Heart left ventricle (tissue), 16 donors: Measurements from ENCODE around the gene BID. TPM values are rescaled to one million over a fixed set of nuclear protein-coding genes. Genes with fewer than 3 reads are reported as not detected.

Source experiments
- ATAC-seq, 4 donors: fragments of 200-7000 bp; cut with Tn5 transposase; one replicate each; pipeline ENCODE4 v1.9.1; 2020 to 2022; ENCODE audit warnings: moderate library complexity in 4 of 4, mild to moderate bottlenecking in 3 of 4, moderate number of reproducible peaks in 1 of 4
- DNase-seq, 5 donors: peaks; one replicate each; pipeline ENCODE4 v3.0.0-alpha.2; 2020
- H3K27ac ChIP-seq, 12 donors: fragments of 200-600 bp; sonication (generic) in 4 of 12; one replicate each; pipeline versions ENCODE4 v1.5.0 to v1.8.0; 2016 to 2022; ENCODE audit warnings: mild to moderate bottlenecking in 2 of 12
- H3K27me3 ChIP-seq, 9 donors: fragments of 200-600 bp; sonication (generic) in 2 of 9; one replicate each; pipeline versions ENCODE4 v1.5.1 to v1.8.0; 2016 to 2022; ENCODE audit warnings: mild to moderate bottlenecking in 3 of 9
- H3K36me3 ChIP-seq, 9 donors: fragments of 200-600 bp; sonication (generic) in 2 of 9; one replicate each; pipeline versions ENCODE4 v1.5.0 to v1.8.0; 2018 to 2022; ENCODE audit warnings: mild to moderate bottlenecking in 2 of 9
- H3K4me1 ChIP-seq, 12 donors: fragments of 200-600 bp; sonication (generic) in 4 of 12; one replicate each; pipeline versions ENCODE4 v1.5.0 to v1.8.0; 2016 to 2022; ENCODE audit warnings: mild to moderate bottlenecking in 3 of 12
- H3K4me3 ChIP-seq, 12 donors: fragments of 200-600 bp; sonication (generic) in 4 of 12; one replicate each; pipeline versions ENCODE4 v1.5.0 to v1.8.0; 2017 to 2022; ENCODE audit warnings: mild to moderate bottlenecking in 9 of 12, moderate library complexity in 4 of 12
- H3K9me3 ChIP-seq, 12 donors: fragments of 200-600 bp; sonication (generic) in 4 of 12; one replicate each; pipeline versions ENCODE4 v1.5.0 to v1.8.0; 2016 to 2022; ENCODE audit warnings: mild to moderate bottlenecking in 1 of 12
- POLR2A ChIP-seq, 2 donors: fragments of 450-650 bp; IDR thresholded peaks; one replicate each; pipeline ENCODE4 v1.6.1; 2017; ENCODE audit warnings: antibody characterized with exemption in 2 of 2, mild to moderate bottlenecking in 2 of 2, moderate library complexity in 2 of 2
- WGBS, 4 donors: extraction: QIAGEN DNeasy Blood & Tissue Kit in 2 of 4; methylation state at CpG; one replicate each; pipeline versions ENCODE4 v1.1.5 to v1.1.7; 2013 to 2018; 5-methylcytosine and 5-hydroxymethylcytosine counted together
- intact Hi-C, 10 donors: fragments of 100-400 bp; cut with DNase I; formaldehyde crosslinking; loops; one replicate each; pipeline versions ENCODE4 v1.11.1 to v1.14.2; 2022
- polyA plus RNA-seq, 2 donors: library from polyadenylated mRNA; stranded (reverse); fragments of 200-250 nt; gene quantifications; one replicate each; pipeline ENCODE4 v1.2.3, GENCODE V29; 2013
- total RNA-seq, 9 donors: library from RNA; depleted of rRNA in 2 of 9; stranded (reverse); fragments of >200 nt in 2 of 9; fragmentation: NEBNext Ultra II Directional in 3 of 9; extraction: Animal tissue kit (Norgen Biotek cat#: 25700) in 3 of 9; gene quantifications; one replicate each; pipeline versions ENCODE4 v1.1.0 to v1.2.4, GENCODE V29; 2016 to 2023
- TF ChIP-seq, protein P1 (sequence below), 12 donors: fragments of 200-600 bp; sonication (generic) in 4 of 12; IDR thresholded peaks; one replicate each; pipeline versions ENCODE4 v1.5.0 to v1.8.0; 2018 to 2022; ENCODE audit warnings: antibody characterized with exemption in 12 of 12, mild to moderate bottlenecking in 5 of 12
- donor health status: ischemic (EF 13 %, LVEDD 7.1; RV severe dilation, severe dysfunction).
- donor health status: healthy with polysubstance abuse.
- donor health status: DM: no; HTN: yes; CAD: no.
- donor health status: DM: no; HTN: no; CAD: no.
- donor health status: ischemic (EF 25% LVEDD 6.9; RV normal size, moderate dysfunction).
- donor health status: ischemic (EF 25% LVEDD 5.7; RV mildly dilated, moderate dysfunction).
- donor health status: healthy.
- donor health status: DM: yes; HTN: yes; CAD: no.
- donor health status: ischemic (EF 35%, LVEDD 5.7; RV mildly dilated, moderate dysfunction).
- donor health status: nonischemic (EF 11% LVEDD 7.7; RV severe dilation, severe dysfunction).
- donor health status: DM: yes; HTN: yes; CAD: no.
- donor health status: PGD.
- donor health status: ischemic (EF 29% LVEDD 5.4; RV normal size, mild dysfunction).
- donor health status: nonischemic (EF 23%, LVEDD 6.1; RV moderate dilation, normal function).

Gene BID
- total and polyA plus RNA-seq, 11 donors: 7.8 to 59.2 (median 20.9) TPM

- Histone ChIP-seq H3K27ac (peak overlapping the region in 9 of 12 donors; percentile 25 to 95 (median 62)), H3K36me3 (no peaks in the 10 kb centered on the region), H3K4me3 (peak overlapping the region in 10 of 12 donors; percentile 16 to 65 (median 34)), H3K4me1 (peaks cover 0 to 70% (median 11%) of the 10 kb centered on the region in 12 donors), H3K27me3 (no peaks in the 10 kb centered on the region), H3K9me3 (no peaks in the 10 kb centered on the region)
- intact Hi-C loops: loop anchor here in 1 of 10 donors (5.0 kb wide), 1 partner anchor 35 kb away; no protein-coding TSS in a partner anchor
- peak in 1 of 4 donors; percentile 18 for ATAC-seq
- no peak for TF ChIP-seq POLR2A (IDR thresholded peaks at IDR 0.05)
- TF ChIP-seq, protein P1, sequence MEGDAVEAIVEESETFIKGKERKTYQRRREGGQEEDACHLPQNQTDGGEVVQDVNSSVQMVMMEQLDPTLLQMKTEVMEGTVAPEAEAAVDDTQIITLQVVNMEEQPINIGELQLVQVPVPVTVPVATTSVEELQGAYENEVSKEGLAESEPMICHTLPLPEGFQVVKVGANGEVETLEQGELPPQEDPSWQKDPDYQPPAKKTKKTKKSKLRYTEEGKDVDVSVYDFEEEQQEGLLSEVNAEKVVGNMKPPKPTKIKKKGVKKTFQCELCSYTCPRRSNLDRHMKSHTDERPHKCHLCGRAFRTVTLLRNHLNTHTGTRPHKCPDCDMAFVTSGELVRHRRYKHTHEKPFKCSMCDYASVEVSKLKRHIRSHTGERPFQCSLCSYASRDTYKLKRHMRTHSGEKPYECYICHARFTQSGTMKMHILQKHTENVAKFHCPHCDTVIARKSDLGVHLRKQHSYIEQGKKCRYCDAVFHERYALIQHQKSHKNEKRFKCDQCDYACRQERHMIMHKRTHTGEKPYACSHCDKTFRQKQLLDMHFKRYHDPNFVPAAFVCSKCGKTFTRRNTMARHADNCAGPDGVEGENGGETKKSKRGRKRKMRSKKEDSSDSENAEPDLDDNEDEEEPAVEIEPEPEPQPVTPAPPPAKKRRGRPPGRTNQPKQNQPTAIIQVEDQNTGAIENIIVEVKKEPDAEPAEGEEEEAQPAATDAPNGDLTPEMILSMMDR (IDR thresholded peaks at IDR 0.05): no peak
- DNase-seq: peak in 4 of 5 donors; percentile 32 to 56 (median 49)
- 55 to 71% (median 58%) methylated on average over 24 to 27 of the region's 27 CpGs for WGBS, 4 donors
Observed at GRCh38 chr22:17777005-17777716, 2.9 kb upstream of the BID start.

GRCh38 chr22:17775781-17776465 is 1.7 kb upstream of the BID start:
- no peaks in the 10 kb centered on the region for H3K27me3 ChIP-seq
- 86 to 91% (median 91%) methylated on average over 10 of the region's 10 CpGs for WGBS, 4 donors
- no peak overlapping the region for H3K4me3 ChIP-seq
- DNase-seq (peak in 1 of 5 donors; percentile 35), ATAC-seq (no peak)
- peaks cover 0 to 66% (median 11%) of the 10 kb centered on the region in 12 donors for H3K4me1 ChIP-seq
- TF ChIP-seq, protein P1 (IDR thresholded peaks at IDR 0.05): no peak
- TF ChIP-seq POLR2A (IDR thresholded peaks at IDR 0.05): no peak
- H3K9me3 ChIP-seq: no peaks in the 10 kb centered on the region
- H3K36me3 ChIP-seq: no peaks in the 10 kb centered on the region
- H3K27ac ChIP-seq: peak overlapping the region in 1 of 12 donors; percentile 95
- intact Hi-C loops: loop anchor here in 1 of 10 donors (5.0 kb wide), 1 partner anchor 34 kb away; no protein-coding TSS in a partner anchor

GRCh38 chr22:17774926-17775685 is 837 bp upstream of the BID start:
- DNase-seq (peak in 2 of 5 donors; percentile 18 to 28), ATAC-seq (no peak)
- intact Hi-C loops: loop anchor here in 1 of 10 donors (5.0 kb wide), 1 partner anchor 33 kb away; no protein-coding TSS in a partner anchor
- no peaks in the 10 kb centered on the region for H3K9me3 ChIP-seq
- peak overlapping the region in 5 of 12 donors; percentile 44 to 80 (median 63) for H3K27ac ChIP-seq
- peaks cover 0 to 73% (median 11%) of the 10 kb centered on the region in 12 donors for H3K4me1 ChIP-seq
- 73 to 79% (median 76%) methylated on average over 27 of the region's 27 CpGs for WGBS, 4 donors
- H3K36me3 ChIP-seq: no peaks in the 10 kb centered on the region
- H3K27me3 ChIP-seq: no peaks in the 10 kb centered on the region
- no peak for TF ChIP-seq POLR2A (IDR thresholded peaks at IDR 0.05)
- TF ChIP-seq, protein P1 (IDR thresholded peaks at IDR 0.05): no peak
- H3K4me3 ChIP-seq: peak overlapping the region in 6 of 12 donors; percentile 77 to 97 (median 82)
